ENCODE measurements around the gene RNF149.

Gene RNF149

GRCh38 chr2:101349893-101350662 is 41.6 kb upstream of the RNF149 start:
- H3K27ac ChIP-seq (ENCODE audit: low read length, poor library complexity, severe bottlenecking) = no peak overlapping the region
- no peak overlapping the region for H2BK12ac ChIP-seq (ENCODE audit: low read length in 2 of 2)
- H3K9me3 ChIP-seq (ENCODE audit: control insufficient read depth, low read length) = no peaks in the 10 kb centered on the region
- H3K23ac ChIP-seq (ENCODE audit: low read length in 2 of 2) = no peak overlapping the region
- DNase-seq = peak; percentile 49
- H2BK120ac ChIP-seq (ENCODE audit: low read depth, low read length) = no peak overlapping the region
- no peak overlapping the region for H3K4ac ChIP-seq (ENCODE audit: low read depth in 1 of 2, low read length in 2 of 2)
- H3K79me1 ChIP-seq (replicated peaks; ENCODE audit: low read length, poor library complexity, severe bottlenecking) = no peaks in the 10 kb centered on the region
- no peaks in the 10 kb centered on the region for H3K27me3 ChIP-seq (ENCODE audit: control insufficient read depth in 1 of 2, insufficient read depth in 1 of 2, low read length in 2 of 2)
- H2BK5ac ChIP-seq (ENCODE audit: low read depth, low read length, poor library complexity, severe bottlenecking) = no peak overlapping the region
- H2AFZ ChIP-seq (ENCODE audit: low read depth, low read length) = no peak overlapping the region
- H3K4me3 ChIP-seq (ENCODE audit: insufficient read depth in 1 of 2, low read depth in 1 of 2, low read length in 2 of 2) = no peak overlapping the region
- no peak overlapping the region for H2BK15ac ChIP-seq (ENCODE audit: low read depth, poor library complexity, severe bottlenecking)
- no peak overlapping the region for H2AK5ac ChIP-seq (ENCODE audit: low read length, severe bottlenecking)
- peak overlapping the region; percentile 62 for H3K9ac ChIP-seq (ENCODE audit: low read length)
- no peak overlapping the region for H3K14ac ChIP-seq (ENCODE audit: low read length in 2 of 2)
- no peak overlapping the region for H4K91ac ChIP-seq (ENCODE audit: low read length)
- no peaks in the 10 kb centered on the region for H3K4me1 ChIP-seq (ENCODE audit: control insufficient read depth, insufficient read depth, low read depth, low read length)
- WGBS = 75% methylated on average over 6 of the region's 7 CpGs
- H3K36me3 ChIP-seq (ENCODE audit: control insufficient read depth in 1 of 2, insufficient read depth in 2 of 2, low read depth in 1 of 2, low read length in 2 of 2) = no peaks in the 10 kb centered on the region
- H3K4me2 ChIP-seq (ENCODE audit: low read length, poor library complexity, severe bottlenecking) = no peak overlapping the region
- H4K8ac ChIP-seq (ENCODE audit: low read length) = no peak overlapping the region
- no peak overlapping the region for H3K18ac ChIP-seq (ENCODE audit: low read depth in 1 of 2, low read length in 2 of 2)

DNA sequence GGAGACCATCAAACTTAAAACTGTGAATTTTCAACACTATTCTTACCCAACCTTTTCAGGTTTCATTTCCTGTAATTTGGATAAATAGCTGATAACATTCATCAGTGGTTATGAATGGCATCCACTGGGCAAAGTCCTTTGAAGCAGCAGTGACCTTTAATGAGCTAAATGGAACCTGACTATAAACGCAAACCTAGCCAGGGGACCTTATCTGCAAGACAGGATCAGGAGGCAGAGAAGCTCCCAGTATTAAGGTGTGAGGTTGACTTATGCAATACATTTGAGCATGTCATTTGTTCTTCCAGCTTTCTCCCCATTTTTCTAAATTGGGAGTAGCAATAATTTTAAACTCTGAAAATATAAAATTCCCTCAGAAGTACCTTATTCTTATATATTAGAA is 40.4 kb upstream of the RNF149 start:
- H2BK120ac ChIP-seq (ENCODE audit: low read depth, low read length) = no peak overlapping the region
- no peak overlapping the region for H3K14ac ChIP-seq (ENCODE audit: low read length in 2 of 2)
- H3K36me3 ChIP-seq (ENCODE audit: control insufficient read depth in 1 of 2, insufficient read depth in 2 of 2, low read depth in 1 of 2, low read length in 2 of 2) = no peaks in the 10 kb centered on the region
- H3K9ac ChIP-seq (ENCODE audit: low read length) = no peak overlapping the region
- no peak for DNase-seq
- H3K79me1 ChIP-seq (replicated peaks; ENCODE audit: low read length, poor library complexity, severe bottlenecking) = no peaks in the 10 kb centered on the region
- no peak overlapping the region for H2BK12ac ChIP-seq (ENCODE audit: low read length in 2 of 2)
- WGBS = 86% methylated on average over 1 of the region's 1 CpG
- no peak overlapping the region for H3K23ac ChIP-seq (ENCODE audit: low read length in 2 of 2)
- H3K4me2 ChIP-seq (ENCODE audit: low read length, poor library complexity, severe bottlenecking) = no peak overlapping the region
- no peak overlapping the region for H4K8ac ChIP-seq (ENCODE audit: low read length)
- no peak overlapping the region for H3K27ac ChIP-seq (ENCODE audit: low read length, poor library complexity, severe bottlenecking)
- H3K18ac ChIP-seq (ENCODE audit: low read depth in 1 of 2, low read length in 2 of 2) = no peak overlapping the region
- H3K4ac ChIP-seq (ENCODE audit: low read depth in 1 of 2, low read length in 2 of 2) = no peak overlapping the region
- no peak overlapping the region for H2AK5ac ChIP-seq (ENCODE audit: low read length, severe bottlenecking)
- H2AFZ ChIP-seq (ENCODE audit: low read depth, low read length) = no peak overlapping the region
- no peak overlapping the region for H2BK5ac ChIP-seq (ENCODE audit: low read depth, low read length, poor library complexity, severe bottlenecking)
- H3K27me3 ChIP-seq (ENCODE audit: control insufficient read depth in 1 of 2, insufficient read depth in 1 of 2, low read length in 2 of 2) = no peaks in the 10 kb centered on the region
- no peak overlapping the region for H4K91ac ChIP-seq (ENCODE audit: low read length)
- no peaks in the 10 kb centered on the region for H3K9me3 ChIP-seq (ENCODE audit: control insufficient read depth, low read length)
- H3K4me1 ChIP-seq (ENCODE audit: control insufficient read depth, insufficient read depth, low read depth, low read length) = no peaks in the 10 kb centered on the region
- no peak overlapping the region for H3K4me3 ChIP-seq (ENCODE audit: insufficient read depth in 1 of 2, low read depth in 1 of 2, low read length in 2 of 2)
- no peak overlapping the region for H2BK15ac ChIP-seq (ENCODE audit: low read depth, poor library complexity, severe bottlenecking)

DNA sequence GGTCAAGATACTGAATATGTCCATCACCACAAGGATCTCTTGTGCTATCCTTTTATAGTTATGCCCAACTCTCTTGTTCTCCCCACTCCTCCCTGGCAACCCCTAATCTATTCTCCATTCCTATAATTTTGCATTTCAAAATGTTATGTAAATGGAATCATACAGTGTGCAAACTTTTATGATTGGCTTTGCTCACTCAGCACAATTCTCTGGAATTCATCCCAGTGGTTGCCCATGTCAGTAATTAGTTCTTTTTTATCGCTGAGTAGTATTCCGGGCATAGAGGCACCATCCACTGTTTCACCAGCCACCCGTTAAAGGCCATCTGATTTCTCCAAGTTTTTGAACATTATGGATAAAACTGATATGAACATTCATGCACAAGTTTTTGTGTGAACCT is 38.4 kb upstream of the RNF149 start:
- no peaks in the 10 kb centered on the region for H3K36me3 ChIP-seq (ENCODE audit: control insufficient read depth in 1 of 2, insufficient read depth in 2 of 2, low read depth in 1 of 2, low read length in 2 of 2)
- H3K4ac ChIP-seq (ENCODE audit: low read depth in 1 of 2, low read length in 2 of 2) = no peak overlapping the region
- H3K23ac ChIP-seq (ENCODE audit: low read length in 2 of 2) = no peak overlapping the region
- 100% methylated on average over 2 of the region's 3 CpGs for WGBS
- H2BK12ac ChIP-seq (ENCODE audit: low read length in 2 of 2) = no peak overlapping the region
- no peak overlapping the region for H2AFZ ChIP-seq (ENCODE audit: low read depth, low read length)
- no peaks in the 10 kb centered on the region for H3K4me1 ChIP-seq (ENCODE audit: control insufficient read depth, insufficient read depth, low read depth, low read length)
- H3K4me2 ChIP-seq (ENCODE audit: low read length, poor library complexity, severe bottlenecking) = no peak overlapping the region
- H2BK15ac ChIP-seq (ENCODE audit: low read depth, poor library complexity, severe bottlenecking) = no peak overlapping the region
- H3K4me3 ChIP-seq (ENCODE audit: insufficient read depth in 1 of 2, low read depth in 1 of 2, low read length in 2 of 2) = no peak overlapping the region
- no peak overlapping the region for H4K8ac ChIP-seq (ENCODE audit: low read length)
- H2BK5ac ChIP-seq (ENCODE audit: low read depth, low read length, poor library complexity, severe bottlenecking) = no peak overlapping the region
- H3K9me3 ChIP-seq (ENCODE audit: control insufficient read depth, low read length) = no peaks in the 10 kb centered on the region
- H2AK5ac ChIP-seq (ENCODE audit: low read length, severe bottlenecking) = no peak overlapping the region
- H2BK120ac ChIP-seq (ENCODE audit: low read depth, low read length) = no peak overlapping the region
- H3K18ac ChIP-seq (ENCODE audit: low read depth in 1 of 2, low read length in 2 of 2) = no peak overlapping the region
- H3K14ac ChIP-seq (ENCODE audit: low read length in 2 of 2) = no peak overlapping the region
- no peaks in the 10 kb centered on the region for H3K27me3 ChIP-seq (ENCODE audit: control insufficient read depth in 1 of 2, insufficient read depth in 1 of 2, low read length in 2 of 2)
- no peak overlapping the region for H3K9ac ChIP-seq (ENCODE audit: low read length)
- no peak overlapping the region for H4K91ac ChIP-seq (ENCODE audit: low read length)
- DNase-seq = no peak
- H3K79me1 ChIP-seq (replicated peaks; ENCODE audit: low read length, poor library complexity, severe bottlenecking) = no peaks in the 10 kb centered on the region
- no peak overlapping the region for H3K27ac ChIP-seq (ENCODE audit: low read length, poor library complexity, severe bottlenecking)

GRCh38 chr2:101344137-101344536 is 35.6 kb upstream of the RNF149 start:
- H3K18ac ChIP-seq (ENCODE audit: low read depth in 1 of 2, low read length in 2 of 2) = no peak overlapping the region
- H3K27ac ChIP-seq (ENCODE audit: low read length, poor library complexity, severe bottlenecking) = no peak overlapping the region
- no peaks in the 10 kb centered on the region for H3K79me1 ChIP-seq (replicated peaks; ENCODE audit: low read length, poor library complexity, severe bottlenecking)
- H3K36me3 ChIP-seq (ENCODE audit: control insufficient read depth in 1 of 2, insufficient read depth in 2 of 2, low read depth in 1 of 2, low read length in 2 of 2) = no peaks in the 10 kb centered on the region
- H3K9ac ChIP-seq (ENCODE audit: low read length) = no peak overlapping the region
- H3K4me2 ChIP-seq (ENCODE audit: low read length, poor library complexity, severe bottlenecking) = no peak overlapping the region
- no peak overlapping the region for H4K8ac ChIP-seq (ENCODE audit: low read length)
- no peak overlapping the region for H2BK15ac ChIP-seq (ENCODE audit: low read depth, poor library complexity, severe bottlenecking)
- H2BK120ac ChIP-seq (ENCODE audit: low read depth, low read length) = no peak overlapping the region
- H3K23ac ChIP-seq (ENCODE audit: low read length in 2 of 2) = no peak overlapping the region
- H2AFZ ChIP-seq (ENCODE audit: low read depth, low read length) = no peak overlapping the region
- H3K9me3 ChIP-seq (ENCODE audit: control insufficient read depth, low read length) = no peaks in the 10 kb centered on the region
- no peak overlapping the region for H2BK12ac ChIP-seq (ENCODE audit: low read length in 2 of 2)
- H2BK5ac ChIP-seq (ENCODE audit: low read depth, low read length, poor library complexity, severe bottlenecking) = no peak overlapping the region
- no peak overlapping the region for H3K4ac ChIP-seq (ENCODE audit: low read depth in 1 of 2, low read length in 2 of 2)
- 73% methylated on average over 5 of the region's 5 CpGs for WGBS
- H3K27me3 ChIP-seq (ENCODE audit: control insufficient read depth in 1 of 2, insufficient read depth in 1 of 2, low read length in 2 of 2) = no peaks in the 10 kb centered on the region
- DNase-seq = no peak
- no peaks in the 10 kb centered on the region for H3K4me1 ChIP-seq (ENCODE audit: control insufficient read depth, insufficient read depth, low read depth, low read length)
- H4K91ac ChIP-seq (ENCODE audit: low read length) = no peak overlapping the region
- H3K14ac ChIP-seq (ENCODE audit: low read length in 2 of 2) = peak overlapping the region in 1 of 2 experiments; percentile 68
- no peak overlapping the region for H2AK5ac ChIP-seq (ENCODE audit: low read length, severe bottlenecking)
- H3K4me3 ChIP-seq (ENCODE audit: insufficient read depth in 1 of 2, low read depth in 1 of 2, low read length in 2 of 2) = no peak overlapping the region
